Parathyroid adenoma (tissue), 2 donors: ENCODE measurements around the gene BSCL2.

Source experiments
- H2AFZ ChIP-seq: fragments of 300-600 bp; sonication (generic); one replicate; pipeline ENCODE4 v1.7.0; 2017; ENCODE audit warnings: antibody characterized with exemption, mild to moderate bottlenecking
- H3K27ac ChIP-seq: fragments of 300-600 bp; sonication (generic); one replicate; pipeline ENCODE4 v1.7.0; 2017
- H3K27me3 ChIP-seq: fragments of 300-600 bp; sonication (generic); one replicate; pipeline ENCODE4 v1.7.0; 2017; ENCODE audit warnings: low read length; ENCODE audit not compliant: control insufficient read depth, insufficient read depth
- H3K36me3 ChIP-seq: fragments of 300-600 bp; sonication (generic); one replicate; pipeline ENCODE4 v1.7.0; 2017; ENCODE audit warnings: low read length; ENCODE audit not compliant: control insufficient read depth, insufficient read depth
- H3K4me1 ChIP-seq: fragments of 300-600 bp; sonication (generic); one replicate; pipeline ENCODE4 v1.7.0; 2017; ENCODE audit warnings: control low read depth
- H3K4me2 ChIP-seq: fragments of 300-600 bp; sonication (generic); one replicate; pipeline ENCODE4 v1.7.0; 2017; ENCODE audit warnings: low read length
- H3K4me3 ChIP-seq: fragments of 300-600 bp; sonication (generic); one replicate; pipeline ENCODE4 v1.7.0; 2017; ENCODE audit warnings: low read depth, low read length
- H3K79me2 ChIP-seq: fragments of 300-600 bp; sonication (generic); one replicate; pipeline ENCODE4 v1.7.0; 2017; ENCODE audit warnings: control low read depth
- H3K9ac ChIP-seq: fragments of 300-600 bp; sonication (generic); one replicate; pipeline ENCODE4 v1.7.0; 2017; ENCODE audit warnings: mild to moderate bottlenecking
- H3K9me3 ChIP-seq: fragments of 300-600 bp; sonication (generic); one replicate; pipeline ENCODE4 v1.7.0; 2017; ENCODE audit warnings: low read length; ENCODE audit not compliant: control insufficient read depth
- CTCF ChIP-seq: fragments of 300-600 bp; sonication (generic); IDR thresholded peaks from one replicate; pipeline ENCODE4 v1.7.0; 2017; ENCODE audit warnings: antibody characterized with exemption, mild to moderate bottlenecking
- donor health status: primary hyperparathyroidism.

Gene BSCL2

DNA sequence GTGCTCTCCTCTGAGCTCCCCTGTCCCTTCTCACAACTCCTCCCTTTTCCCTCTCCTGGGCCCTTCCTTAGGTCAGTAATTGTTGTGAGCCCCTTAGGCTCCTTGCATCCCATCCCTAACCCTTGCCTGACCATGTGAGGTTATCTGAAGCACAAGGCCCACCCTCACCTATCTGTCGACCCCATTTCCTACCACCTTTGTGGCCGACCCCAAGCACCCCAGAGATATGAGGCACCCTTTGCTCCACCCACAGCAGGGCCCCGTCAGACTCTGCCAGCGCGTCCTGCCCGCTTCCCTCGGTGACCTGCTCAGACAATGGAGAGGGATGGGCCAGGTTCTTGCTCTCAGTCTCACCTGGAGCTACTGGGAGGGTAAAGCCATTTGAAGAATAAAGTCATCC, 1.6 kb upstream of the BSCL2 start:
- no peaks in the 10 kb centered on the region for H3K27me3 ChIP-seq
- H3K9ac ChIP-seq: no peak overlapping the region
- H3K4me1 ChIP-seq: peaks cover 7% of the 10 kb centered on the region
- no peaks in the 10 kb centered on the region for H3K79me2 ChIP-seq
- peak overlapping the region; percentile 93 for H2AFZ ChIP-seq
- H3K4me3 ChIP-seq: peak overlapping the region; percentile 63
- H3K36me3 ChIP-seq: no peaks in the 10 kb centered on the region
- H3K4me2 ChIP-seq: peak overlapping the region; percentile 82
- H3K9me3 ChIP-seq: no peaks in the 10 kb centered on the region
- peak overlapping the region; percentile 94 for H3K27ac ChIP-seq
- TF ChIP-seq CTCF: no peak

DNA sequence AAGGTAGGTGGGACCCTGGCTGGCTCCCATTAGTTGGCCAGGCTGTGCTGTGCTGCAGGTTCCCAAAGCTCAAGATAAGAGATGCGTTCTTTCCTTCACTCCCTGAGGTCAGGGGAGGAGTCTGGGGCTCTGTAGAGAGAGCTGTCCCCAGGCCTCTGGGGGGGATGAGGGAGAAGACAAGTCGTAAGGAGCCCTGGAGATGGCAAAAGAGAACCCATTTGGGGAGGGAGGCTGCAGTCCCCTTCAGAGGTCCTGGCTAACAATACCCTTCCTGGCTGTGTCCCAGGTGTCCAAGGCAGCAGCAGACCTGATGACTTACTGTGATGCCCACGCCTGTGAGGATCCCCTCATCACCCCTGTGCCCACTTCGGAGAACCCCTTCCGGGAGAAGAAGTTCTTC, 1.2 kb upstream of the BSCL2 start:
- H3K79me2 ChIP-seq: no peaks in the 10 kb centered on the region
- no peak overlapping the region for H3K9ac ChIP-seq
- no peaks in the 10 kb centered on the region for H3K36me3 ChIP-seq
- no peaks in the 10 kb centered on the region for H3K27me3 ChIP-seq
- H3K9me3 ChIP-seq: no peaks in the 10 kb centered on the region
- H3K27ac ChIP-seq: peak overlapping the region; percentile 94
- H3K4me1 ChIP-seq: peaks cover 7% of the 10 kb centered on the region
- H3K4me2 ChIP-seq: peak overlapping the region; percentile 82
- no peak overlapping the region for H2AFZ ChIP-seq
- TF ChIP-seq CTCF: no peak
- H3K4me3 ChIP-seq: peak overlapping the region; percentile 63

DNA sequence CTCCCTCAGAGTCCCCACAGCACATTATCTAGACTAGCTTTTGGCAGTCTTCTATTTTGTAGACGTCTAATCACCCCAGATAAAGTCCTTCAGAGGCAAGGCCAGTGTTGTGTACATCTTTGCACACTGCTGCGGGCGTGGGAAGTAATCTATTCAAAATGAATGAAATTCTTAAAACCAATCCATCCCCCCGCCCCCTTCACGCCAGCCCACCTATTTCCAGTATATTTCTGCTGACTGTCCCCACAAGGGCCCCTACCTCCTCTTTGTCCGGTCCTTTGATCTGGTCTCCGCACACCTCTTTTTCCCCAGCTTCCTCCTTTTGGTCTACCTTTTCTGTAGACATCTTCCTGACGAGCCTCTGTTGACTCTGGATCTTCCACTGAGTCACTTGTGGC, 375 bp downstream of the BSCL2 start:
- Histone ChIP-seq H3K27me3 (no peaks in the 10 kb centered on the region), H3K4me3 (peak overlapping the region; percentile 78), H3K79me2 (no peaks in the 10 kb centered on the region), H3K9me3 (no peaks in the 10 kb centered on the region), H3K27ac (peak overlapping the region; percentile 78), H3K4me1 (peaks cover 7% of the 10 kb centered on the region), H2AFZ (no peak overlapping the region), H3K9ac (no peak overlapping the region), H3K4me2 (peak overlapping the region; percentile 94), H3K36me3 (no peaks in the 10 kb centered on the region)
- no peak for TF ChIP-seq CTCF

- H3K79me2 ChIP-seq: no peaks in the 10 kb centered on the region
- peak overlapping the region; percentile 78 for H3K27ac ChIP-seq
- no peaks in the 10 kb centered on the region for H3K27me3 ChIP-seq
- H3K9me3 ChIP-seq: no peaks in the 10 kb centered on the region
- no peak overlapping the region for H3K9ac ChIP-seq
- peak overlapping the region; percentile 71 for H2AFZ ChIP-seq
- TF ChIP-seq CTCF: no peak
- peak overlapping the region; percentile 94 for H3K4me2 ChIP-seq
- H3K4me3 ChIP-seq: peak overlapping the region; percentile 78
- no peaks in the 10 kb centered on the region for H3K36me3 ChIP-seq
- peaks cover 7% of the 10 kb centered on the region for H3K4me1 ChIP-seq
These were observed 1.1 kb downstream of the BSCL2 start for GRCh38 chr11:62705880-62706849.
